ENCODE measurements around the gene TRIO.

DNA sequence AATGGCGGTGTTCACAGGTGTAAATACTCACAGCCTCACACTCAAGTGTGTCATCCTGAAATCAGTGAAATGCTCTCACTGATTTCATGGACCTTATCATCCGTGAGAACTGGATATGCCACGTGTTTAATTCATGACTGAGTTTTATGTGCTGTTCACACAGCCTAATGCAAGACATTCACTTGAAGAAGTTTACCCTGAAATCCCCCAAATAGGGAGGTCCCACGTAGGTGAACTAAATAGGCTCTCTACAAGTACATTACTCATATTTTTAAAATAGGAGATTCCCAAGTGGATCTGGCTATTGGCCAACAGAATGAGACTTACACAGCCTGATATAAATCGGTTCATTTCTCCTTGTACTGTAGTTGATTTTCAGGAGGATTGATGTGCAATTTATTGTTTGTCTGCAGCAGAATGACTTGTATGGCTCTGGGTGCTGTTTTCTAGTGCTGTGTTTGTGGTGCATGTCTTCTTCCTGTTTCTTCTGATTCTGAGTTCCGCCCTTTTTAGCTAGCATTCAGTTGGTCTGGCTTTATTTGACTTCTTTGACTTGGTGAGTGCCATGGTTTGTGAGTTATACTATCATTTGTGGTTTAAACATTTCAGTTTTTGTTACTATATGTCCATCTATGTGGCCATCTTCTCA is 25.1 kb downstream of the TRIO start:
- TF ChIP-seq, protein P1, sequence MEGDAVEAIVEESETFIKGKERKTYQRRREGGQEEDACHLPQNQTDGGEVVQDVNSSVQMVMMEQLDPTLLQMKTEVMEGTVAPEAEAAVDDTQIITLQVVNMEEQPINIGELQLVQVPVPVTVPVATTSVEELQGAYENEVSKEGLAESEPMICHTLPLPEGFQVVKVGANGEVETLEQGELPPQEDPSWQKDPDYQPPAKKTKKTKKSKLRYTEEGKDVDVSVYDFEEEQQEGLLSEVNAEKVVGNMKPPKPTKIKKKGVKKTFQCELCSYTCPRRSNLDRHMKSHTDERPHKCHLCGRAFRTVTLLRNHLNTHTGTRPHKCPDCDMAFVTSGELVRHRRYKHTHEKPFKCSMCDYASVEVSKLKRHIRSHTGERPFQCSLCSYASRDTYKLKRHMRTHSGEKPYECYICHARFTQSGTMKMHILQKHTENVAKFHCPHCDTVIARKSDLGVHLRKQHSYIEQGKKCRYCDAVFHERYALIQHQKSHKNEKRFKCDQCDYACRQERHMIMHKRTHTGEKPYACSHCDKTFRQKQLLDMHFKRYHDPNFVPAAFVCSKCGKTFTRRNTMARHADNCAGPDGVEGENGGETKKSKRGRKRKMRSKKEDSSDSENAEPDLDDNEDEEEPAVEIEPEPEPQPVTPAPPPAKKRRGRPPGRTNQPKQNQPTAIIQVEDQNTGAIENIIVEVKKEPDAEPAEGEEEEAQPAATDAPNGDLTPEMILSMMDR (IDR thresholded peaks at IDR 0.05): no peak
- TF ChIP-seq EZH2phosphoT487 (IDR thresholded peaks at IDR 0.05; ENCODE audit: borderline replicate concordance, low read depth): no peak
- TF ChIP-seq YY1 (IDR thresholded peaks at IDR 0.05; ENCODE audit: low read depth): no peak
- TF ChIP-seq TCF12 (IDR thresholded peaks at IDR 0.05): no peak
- no peak for TF ChIP-seq SMC3 (IDR thresholded peaks at IDR 0.05; ENCODE audit: low read depth, low read length)
